Gastrocnemius medialis (tissue), 4 donors: ENCODE data around the gene SSBP3. TPM values are rescaled to one million over a fixed set of nuclear protein-coding genes. Genes with fewer than 3 reads are reported as not detected.

ENCODE experiments used
- ATAC-seq, 2 donors: fragments of 150-250 bp; one replicate each; pipeline ENCODE4 v1.9.1; 2016
- DNase-seq, 2 donors: peaks; one replicate each; pipeline ENCODE4 v3.0.0-alpha.2; 2019
- H3K27ac ChIP-seq, 4 donors: fragments of 200-600 bp; sonication (generic); 1 replicate in 1 of 4; 2 replicates in 3 of 4; pipeline ENCODE4 v1.5.1; 2016 to 2018; ENCODE audit warnings: mild to moderate bottlenecking in 2 of 4, moderate library complexity in 1 of 4
- H3K27me3 ChIP-seq, 3 donors: fragments of 200-600 bp; sonication (generic) in 2 of 3; 1 replicate in 1 of 3; 2 replicates in 2 of 3; pipeline versions ENCODE4 v1.5.1 to v1.6.0; 2016 to 2019; ENCODE audit warnings: mild to moderate bottlenecking in 1 of 3, moderate library complexity in 1 of 3
- H3K36me3 ChIP-seq, 2 donors: fragments of 200-600 bp; sonication (generic) in 1 of 2; one replicate each; pipeline ENCODE4 v1.5.1; 2017 to 2018
- H3K4me1 ChIP-seq, 2 donors: fragments of 200-600 bp; sonication (generic) in 1 of 2; one replicate each; pipeline ENCODE4 v1.5.1; 2016 to 2017; ENCODE audit warnings: mild to moderate bottlenecking in 2 of 2
- H3K4me3 ChIP-seq, 4 donors: fragments of 200-600 bp; sonication (generic) in 3 of 4; 1 replicate in 1 of 4; 2 replicates in 3 of 4; pipeline ENCODE4 v1.5.1; 2016 to 2019; ENCODE audit warnings: mild to moderate bottlenecking in 2 of 4
- H3K9me3 ChIP-seq, 3 donors: fragments of 200-600 bp; sonication (generic) in 2 of 3; 1 replicate in 1 of 3; 2 replicates in 2 of 3; pipeline ENCODE4 v1.5.1; 2016 to 2019
- CTCF ChIP-seq, 5 experiments: fragments of 450-650 bp in 3 of 5; fragments of 200-600 bp in 2 of 5; sonication (generic) in 2 of 5; IDR thresholded peaks in 4 of 5; conservative IDR thresholded peaks in 1 of 5; 1 replicate in 4 of 5; 2 replicates in 1 of 5; pipeline ENCODE4 v1.5.1; 2016 to 2019; ENCODE audit warnings: antibody characterized with exemption in 5 of 5, mild to moderate bottlenecking in 3 of 5, moderate library complexity in 3 of 5
- POLR2A ChIP-seq, 2 donors: fragments of 450-650 bp; IDR thresholded peaks; one replicate each; pipeline ENCODE4 v1.6.1; 2017; ENCODE audit warnings: antibody characterized with exemption in 2 of 2, mild to moderate bottlenecking in 2 of 2, moderate library complexity in 2 of 2
- in situ Hi-C, 4 donors: fragments of 200-750 bp; cut with MboI; loops; one replicate each; pipeline versions ENCODE4 v1.15.0 to v1.8.0; 2017; ENCODE audit warnings: low sequenced_read_pairs in 4 of 4
- intact Hi-C: fragments of 100-400 bp; cut with DNase I; formaldehyde crosslinking; loops from one replicate; pipeline ENCODE4 v1.15.1; 2023; ENCODE audit warnings: low total_unique reads
- total RNA-seq, 4 donors: library from RNA; depleted of rRNA; stranded (reverse); fragments of >200 nt; gene quantifications; one replicate each; pipeline versions ENCODE4 v1.1.0 to v1.2.3, GENCODE V29; 2016

Gene SSBP3
- total RNA-seq, 4 donors from 2014 or later: 3.6 to 21.0 (median 14.9) TPM

- TF ChIP-seq CTCF (IDR thresholded peaks at IDR 0.05 in 4 of 5, conservative IDR thresholded peaks at IDR 0.05 in 1 of 5) (no peak), POLR2A (IDR thresholded peaks at IDR 0.05) (no peak)
- ATAC-seq (no peak), DNase-seq (no peak)
- Histone ChIP-seq H3K4me1 (no peaks in the 10 kb centered on the region), H3K4me3 (no peak overlapping the region), H3K36me3 (peaks cover 0 to 30% of the 10 kb centered on the region in 2 donors), H3K9me3 (no peaks in the 10 kb centered on the region), H3K27ac (no peak overlapping the region), H3K27me3 (no peaks in the 10 kb centered on the region)
- in situ Hi-C loops: no loop called here
- intact Hi-C loops: no loop called here
These were observed 212.7 kb downstream of the SSBP3 start for GRCh38 chr1:54193453-54193852.

GRCh38 chr1:54191525-54191924 lies 214.7 kb downstream of the SSBP3 start:
- intact Hi-C loops: no loop called here
- Histone ChIP-seq H3K27ac (no peak overlapping the region), H3K27me3 (no peaks in the 10 kb centered on the region), H3K4me1 (no peaks in the 10 kb centered on the region), H3K36me3 (peaks cover 0 to 30% of the 10 kb centered on the region in 2 donors), H3K9me3 (no peaks in the 10 kb centered on the region), H3K4me3 (no peak overlapping the region)
- DNase-seq: no peak
- no peak for ATAC-seq
- in situ Hi-C loops: no loop called here
- no peak for TF ChIP-seq POLR2A (IDR thresholded peaks at IDR 0.05)
- TF ChIP-seq CTCF (IDR thresholded peaks at IDR 0.05 in 4 of 5, conservative IDR thresholded peaks at IDR 0.05 in 1 of 5): no peak

GRCh38 chr1:54190526-54190925 lies 215.7 kb downstream of the SSBP3 start:
- ATAC-seq (no peak), DNase-seq (no peak)
- H3K27me3 ChIP-seq: no peaks in the 10 kb centered on the region
- H3K4me3 ChIP-seq: no peak overlapping the region
- in situ Hi-C loops (no loop called here), intact Hi-C loops (no loop called here)
- H3K4me1 ChIP-seq: no peaks in the 10 kb centered on the region
- no peak overlapping the region for H3K27ac ChIP-seq
- H3K36me3 ChIP-seq: peaks cover 0 to 26% of the 10 kb centered on the region in 2 donors
- TF ChIP-seq POLR2A (IDR thresholded peaks at IDR 0.05): no peak
- TF ChIP-seq CTCF (IDR thresholded peaks at IDR 0.05 in 4 of 5, conservative IDR thresholded peaks at IDR 0.05 in 1 of 5): no peak
- H3K9me3 ChIP-seq: no peaks in the 10 kb centered on the region

DNA sequence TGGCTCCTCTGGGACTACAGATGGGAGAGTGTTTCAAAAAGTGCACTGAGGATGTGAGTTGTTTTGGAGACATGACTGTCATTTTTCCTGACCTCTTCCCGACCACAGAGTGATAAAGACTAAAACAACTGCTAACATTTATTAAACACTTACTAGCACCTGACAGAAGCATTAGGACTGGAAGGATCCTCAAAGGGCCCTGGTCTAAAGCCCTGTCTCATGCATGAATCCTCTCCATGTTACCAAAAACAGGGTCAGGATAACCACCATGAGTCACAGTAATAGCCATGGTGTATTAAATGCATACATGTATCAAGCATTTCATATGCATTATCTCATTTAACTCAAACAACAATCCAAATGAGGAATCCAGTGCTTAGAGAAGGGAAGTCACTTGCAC lies 217.9 kb downstream of the SSBP3 start:
- ATAC-seq: no peak
- no peak overlapping the region for H3K27ac ChIP-seq
- DNase-seq: no peak
- no peak overlapping the region for H3K4me3 ChIP-seq
- H3K9me3 ChIP-seq: no peaks in the 10 kb centered on the region
- in situ Hi-C loops: no loop called here
- no peaks in the 10 kb centered on the region for H3K27me3 ChIP-seq
- intact Hi-C loops: no loop called here
- H3K36me3 ChIP-seq: peaks cover 0 to 18% of the 10 kb centered on the region in 2 donors
- TF ChIP-seq POLR2A (IDR thresholded peaks at IDR 0.05) (no peak), CTCF (IDR thresholded peaks at IDR 0.05 in 4 of 5, conservative IDR thresholded peaks at IDR 0.05 in 1 of 5) (no peak)
- no peaks in the 10 kb centered on the region for H3K4me1 ChIP-seq

DNA sequence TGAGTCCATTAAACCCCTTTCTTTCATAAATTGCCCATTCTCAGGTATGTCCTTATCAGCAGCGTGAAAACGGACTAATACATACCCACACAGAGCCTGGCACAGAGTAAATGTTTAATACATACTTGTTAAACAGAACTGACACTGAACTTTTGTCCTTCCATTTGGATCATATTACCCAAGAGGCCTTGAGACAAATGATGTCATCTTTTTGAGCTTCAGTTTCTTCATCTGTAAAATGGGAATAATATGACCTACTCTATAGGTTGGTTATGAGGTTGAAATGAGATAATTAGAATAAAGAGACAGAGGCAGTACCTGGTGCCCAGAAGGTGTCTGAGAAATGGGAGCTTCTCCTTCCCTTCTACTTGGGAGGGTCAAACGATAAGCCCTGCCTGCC lies 220.1 kb downstream of the SSBP3 start:
- H3K36me3 ChIP-seq: peaks cover 0 to 17% of the 10 kb centered on the region in 2 donors

More for the DNA sequence above, 220.1 kb downstream of the SSBP3 start:
- no peaks in the 10 kb centered on the region for H3K9me3 ChIP-seq
- ATAC-seq: no peak
- H3K27ac ChIP-seq: no peak overlapping the region
- TF ChIP-seq POLR2A (IDR thresholded peaks at IDR 0.05): no peak
- TF ChIP-seq CTCF (IDR thresholded peaks at IDR 0.05 in 4 of 5, conservative IDR thresholded peaks at IDR 0.05 in 1 of 5): no peak
- intact Hi-C loops: no loop called here
- H3K4me1 ChIP-seq: no peaks in the 10 kb centered on the region
- DNase-seq: no peak
- in situ Hi-C loops: no loop called here
- H3K4me3 ChIP-seq: no peak overlapping the region
- H3K27me3 ChIP-seq: no peaks in the 10 kb centered on the region
